DMS 273 treated with DMSO at 0.1 percent for 48 hours (cell line): Measurements from ENCODE around the gene PGM2.

Experiments
- DNase-seq: peaks from one replicate; lab custom pipeline; 2025; lab: John Stamatoyannopoulos, UW

The PGM2 gene

DNA sequence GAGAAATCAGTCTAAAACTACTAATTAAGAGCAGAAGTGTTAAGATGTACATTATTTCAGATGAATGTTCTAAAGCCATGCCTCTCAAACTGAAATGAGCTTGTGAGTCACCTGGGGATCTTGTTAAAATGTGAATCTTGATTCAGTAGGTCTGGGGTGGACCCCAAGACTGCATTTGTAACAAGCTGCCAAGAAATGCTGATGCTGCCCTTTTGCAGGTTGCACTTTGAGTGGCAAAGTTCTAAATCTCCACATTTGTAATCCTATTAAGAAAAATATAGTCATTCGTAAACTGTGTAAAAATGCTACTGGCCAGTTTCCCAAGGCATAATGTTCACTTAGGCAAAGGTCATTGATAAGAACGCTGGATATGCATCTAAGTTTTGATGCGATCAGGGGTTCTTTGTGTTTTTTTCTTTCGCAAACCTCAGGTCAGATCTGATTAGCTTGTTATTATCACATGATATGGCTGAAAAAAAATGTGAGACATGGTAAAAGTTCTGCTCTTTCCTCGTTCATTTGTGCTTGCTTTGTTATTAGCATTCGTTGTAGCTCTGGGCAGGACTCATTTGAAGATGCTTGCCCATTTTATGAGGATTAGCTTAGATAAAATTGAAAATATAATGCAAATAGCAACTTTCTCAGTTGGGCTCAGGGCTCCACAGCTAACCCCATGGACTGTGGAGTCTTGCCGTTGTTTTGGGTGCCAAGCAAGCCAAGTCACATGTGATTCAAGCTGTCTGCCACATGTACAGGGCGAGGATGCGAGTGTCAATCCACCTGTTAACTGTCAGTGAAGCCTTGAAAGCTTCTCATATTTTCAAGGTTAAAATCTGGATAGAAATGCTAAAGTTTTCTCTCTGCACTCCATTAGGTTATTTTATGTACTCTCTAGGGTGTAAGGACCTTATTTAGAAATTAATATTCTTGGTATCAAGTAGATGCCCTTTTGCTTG, 76.5 kb downstream of the PGM2 start:
- no peak for DNase-seq

DNA sequence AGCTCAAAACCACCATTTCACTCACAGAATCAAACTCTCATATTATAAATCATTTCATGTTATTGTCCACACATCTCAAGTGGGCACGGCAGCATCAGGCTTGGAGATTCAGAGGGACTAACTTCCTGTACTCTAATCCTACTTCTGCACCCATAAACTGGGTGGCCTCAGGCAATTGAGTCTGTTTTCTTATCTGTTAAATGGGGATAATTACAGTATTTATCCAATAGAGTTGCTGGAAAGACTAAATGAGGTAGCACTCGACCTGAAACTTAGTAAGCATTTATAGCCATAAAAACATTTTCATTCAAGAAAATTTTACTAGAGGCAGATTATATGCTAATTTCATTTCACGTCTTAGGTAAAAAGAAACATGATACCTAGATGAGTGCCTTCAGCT, 77.4 kb downstream of the PGM2 start:
- DNase-seq, result no peak

DNA sequence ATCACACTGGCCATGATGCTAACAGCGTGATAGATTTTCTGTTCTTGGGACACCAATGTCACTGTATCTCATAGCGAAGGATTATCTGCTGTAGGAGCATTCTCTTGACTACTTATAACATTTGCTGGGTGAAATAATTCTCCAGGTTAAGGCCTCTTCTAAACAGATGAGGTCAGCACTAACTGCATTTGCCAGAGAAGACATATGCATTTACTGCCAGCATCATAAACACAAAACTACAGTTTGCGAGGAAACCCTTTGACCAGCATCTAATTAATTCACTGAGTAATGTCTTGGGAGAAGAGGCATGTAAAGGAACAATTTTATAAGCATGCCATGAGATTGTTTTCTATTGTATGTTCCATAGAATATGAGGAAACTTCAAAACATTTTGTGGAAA, 78.3 kb downstream of the PGM2 start:
- DNase-seq, result no peak

DNA sequence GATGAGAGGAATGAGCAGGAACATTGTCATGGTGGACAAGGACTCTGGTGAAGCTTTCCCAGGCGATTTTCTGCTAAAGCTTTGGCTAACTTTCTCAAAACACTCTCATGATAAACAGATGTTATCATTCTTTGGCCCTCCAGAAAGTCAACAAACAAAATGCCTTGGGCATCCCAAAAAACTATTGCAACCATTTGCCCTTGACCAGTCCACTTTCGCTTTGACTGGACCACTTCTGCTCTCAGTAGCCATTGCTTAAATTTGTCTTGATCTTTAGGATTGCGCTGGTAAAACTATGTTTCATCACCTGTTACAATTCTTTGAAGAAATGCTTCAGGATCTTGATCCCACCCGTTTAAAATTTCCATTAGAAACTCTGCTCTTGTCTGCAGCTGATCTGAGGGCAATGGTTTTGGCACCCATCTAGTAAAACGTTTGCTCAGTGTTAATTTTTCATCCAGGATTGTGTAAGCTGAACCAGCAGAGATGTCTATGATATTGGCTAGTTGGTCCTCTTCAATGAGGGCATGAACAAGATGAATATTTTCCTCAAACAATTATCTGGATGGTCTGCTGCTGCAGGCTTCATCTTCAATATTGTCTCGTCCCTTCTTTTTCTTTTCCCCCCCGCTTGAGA, 79.2 kb downstream of the PGM2 start:
- no peak for DNase-seq

DNA sequence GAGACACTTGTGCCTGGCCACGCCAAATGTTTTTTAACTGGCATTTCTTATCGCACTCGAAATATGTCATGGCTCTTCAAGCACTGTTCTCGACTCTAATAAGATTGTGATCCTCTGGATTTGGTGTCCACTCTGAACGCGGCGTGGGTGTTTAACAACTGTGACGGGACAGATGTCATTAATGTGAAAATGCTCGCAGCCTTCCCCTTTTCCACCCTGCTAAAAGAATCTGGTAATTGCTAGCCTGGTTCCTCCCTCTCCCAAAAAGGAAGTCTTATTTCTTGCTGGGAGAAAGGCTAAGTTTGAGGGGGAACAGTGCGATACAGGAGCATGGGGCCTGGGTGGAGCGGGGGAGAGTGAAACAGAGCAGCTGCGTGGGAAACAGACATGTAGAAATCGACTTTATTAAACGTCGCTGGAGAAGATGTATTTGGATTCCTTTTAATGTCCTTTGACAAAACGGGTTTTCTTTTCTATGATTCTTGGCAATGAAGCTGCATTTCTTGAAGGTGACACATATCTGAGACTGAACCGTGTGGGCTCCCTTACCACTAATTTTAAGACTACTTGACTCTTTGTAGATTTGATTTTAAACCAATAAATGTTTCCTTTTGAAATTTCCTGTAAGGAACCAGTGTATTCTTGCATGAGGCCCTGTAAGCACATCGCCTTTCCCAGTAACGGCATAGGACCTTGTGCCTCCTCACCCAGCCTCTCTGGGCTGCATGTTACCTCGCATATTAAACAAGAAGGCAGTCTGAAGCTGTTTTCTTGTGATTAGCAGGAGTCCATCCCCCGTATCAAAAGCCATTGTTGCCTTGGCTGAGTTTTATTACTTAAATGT, 82.2 kb downstream of the PGM2 start:
- no peak for DNase-seq

DNA sequence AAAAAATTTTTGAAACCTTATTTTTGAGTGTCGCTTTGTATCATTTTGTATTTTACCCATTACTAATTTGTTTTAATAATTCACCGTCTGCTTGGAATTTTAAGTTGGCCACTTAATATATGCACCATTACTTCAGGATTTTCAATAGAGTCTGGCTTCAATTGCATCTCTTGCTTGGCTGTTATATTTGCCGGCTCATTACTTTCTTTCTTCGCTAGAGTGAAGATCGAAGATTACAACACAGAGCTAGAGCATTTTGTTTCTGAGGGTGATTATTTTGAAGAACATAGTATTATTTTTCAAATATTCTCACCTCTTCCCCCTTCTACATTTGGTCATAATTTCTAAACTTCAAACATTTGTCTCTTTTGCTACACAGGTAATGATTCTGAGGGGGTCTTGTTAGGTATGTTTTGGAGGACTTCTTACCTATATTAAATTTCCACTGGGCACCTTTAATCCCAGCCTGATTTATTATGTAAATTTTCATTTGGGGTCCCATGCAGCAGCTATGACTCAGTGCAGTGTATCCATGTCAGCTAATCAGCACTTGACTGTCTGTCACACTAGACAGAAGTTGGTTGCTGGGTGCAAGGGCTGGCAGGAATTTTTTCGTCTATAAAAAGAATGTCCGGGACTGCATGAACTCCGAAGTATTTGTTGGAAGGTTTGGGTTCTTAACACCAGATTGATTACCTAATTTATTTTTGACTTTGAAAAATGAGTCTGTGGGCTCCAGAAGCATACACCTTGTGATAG, 83.0 kb downstream of the PGM2 start:
- no peak for DNase-seq

DNA sequence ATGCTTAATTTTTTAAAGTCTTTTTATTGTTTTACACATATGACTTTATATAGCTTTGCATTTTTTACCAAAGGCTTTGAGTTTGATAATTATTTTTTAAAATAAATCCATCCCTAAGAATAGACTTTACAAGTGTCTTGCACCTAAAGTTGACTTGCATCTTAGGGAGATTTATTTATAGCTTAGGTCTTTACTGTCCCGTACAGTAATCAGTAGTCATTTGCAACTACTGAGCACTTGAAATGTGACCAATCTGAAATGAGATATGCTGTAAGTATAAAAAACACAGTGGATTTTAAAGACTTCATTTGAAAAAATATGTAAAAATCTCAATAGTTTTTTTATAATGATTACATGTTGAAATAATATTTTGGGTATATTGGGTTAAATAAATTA, 83.6 kb downstream of the PGM2 start:
- DNase-seq, result no peak
